HepG2 (cell line): ENCODE measurements around the gene ITCH. TPM values are rescaled to one million over a fixed set of nuclear protein-coding genes. Genes with fewer than 3 reads are reported as not detected.
A peak's percentile ranks its signal among the peaks of the same experiment; 100 is the strongest.

ENCODE experiments used
- ATF1 ChIP-seq: IDR thresholded peaks from 2 replicates; pipeline ENCODE4 v1.6.1; 2016; ENCODE audit warnings: mild to moderate bottlenecking, control low read depth
- KDM6A ChIP-seq: IDR thresholded peaks from 2 replicates; pipeline ENCODE4 v1.6.1; 2016; ENCODE audit warnings: low read depth
- KLF15 ChIP-seq: sonication (generic); formaldehyde crosslinking; IDR thresholded peaks from 2 replicates; pipeline ENCODE4 v1.8.1; 2023; ENCODE audit warnings: borderline replicate concordance, mild to moderate bottlenecking, inconsistent platforms, missing genetic modification reagents, mixed read lengths
- NFYB ChIP-seq: sonication (generic); formaldehyde crosslinking; IDR thresholded peaks from 2 replicates; pipeline ENCODE4 v1.4.0; 2020; ENCODE audit warnings: missing genetic modification reagents
- RXRB ChIP-seq: IDR thresholded peaks from 2 replicates; pipeline ENCODE4 v1.6.1; 2016; ENCODE audit warnings: borderline replicate concordance, missing genetic modification reagents, missing compliant biosample characterization
- STAT5B ChIP-seq: sonication (generic); formaldehyde crosslinking; IDR thresholded peaks from 2 replicates; pipeline ENCODE4 v1.4.0; 2020; ENCODE audit warnings: missing genetic modification reagents
- ZBTB7A ChIP-seq: sonication (generic); formaldehyde crosslinking; IDR thresholded peaks from 2 replicates; pipeline ENCODE4 v1.8.0; 2022; ENCODE audit warnings: mild to moderate bottlenecking, missing genetic modification reagents
- ZNF205 ChIP-seq: IDR thresholded peaks from 2 replicates; pipeline ENCODE4 v1.6.1; 2018; ENCODE audit warnings: missing biosample characterization, missing genetic modification reagents
- ZNF235 ChIP-seq: sonication (generic); formaldehyde crosslinking; IDR thresholded peaks from 2 replicates; pipeline ENCODE4 v1.8.1; 2023; ENCODE audit warnings: mild to moderate bottlenecking, missing genetic modification reagents, borderline replicate concordance
- ZNF260 ChIP-seq: sonication (generic); formaldehyde crosslinking; IDR thresholded peaks from 2 replicates; pipeline ENCODE4 v1.4.0; 2020; ENCODE audit warnings: missing genetic modification reagents, low read depth, mild to moderate bottlenecking, borderline replicate concordance
- ZNF296 ChIP-seq: sonication (generic); formaldehyde crosslinking; conservative IDR thresholded peaks from 2 replicates; pipeline ENCODE4 v1.5.0; 2020; ENCODE audit warnings: mild to moderate bottlenecking, missing genetic modification reagents
- ZNF510 ChIP-seq: sonication (generic); formaldehyde crosslinking; IDR thresholded peaks from 2 replicates; pipeline ENCODE4 v1.4.0; 2020; ENCODE audit warnings: low read depth, mild to moderate bottlenecking, missing genetic modification reagents
- ZNF644 ChIP-seq: IDR thresholded peaks from 2 replicates; pipeline ENCODE4 v1.6.1; 2016; ENCODE audit warnings: low read depth
- ZNF678 ChIP-seq: sonication (generic); formaldehyde crosslinking; IDR thresholded peaks from 2 replicates; pipeline ENCODE4 v1.4.0; 2020; ENCODE audit warnings: mild to moderate bottlenecking, missing genetic modification reagents
- polyA plus RNA-seq, 8 experiments: library from polyadenylated mRNA; depleted of rRNA in 3 of 8; stranded (reverse) in 7 of 8; unstranded in 1 of 8; fragments of >200 nt; fragmentation: Illumina TruSeq in 4 of 8; extraction: Trizol in 4 of 8; gene quantifications; 2 replicates each; pipeline versions ENCODE4 v1.2.1 to v1.2.3, GENCODE V29; 2011 to 2016; ENCODE audit warnings: low read depth in 4 of 8, missing spikeins in 1 of 8, mixed read lengths in 1 of 8; ENCODE audit not compliant: insufficient read depth in 1 of 8
- total RNA-seq, 5 experiments: library from RNA; depleted of rRNA; stranded (reverse); fragments of >200 nt; fragmentation: Illumina TruSeq; extraction: Trizol; gene quantifications; 2 replicates each; pipeline ENCODE4 v1.2.3, GENCODE V29; 2016; ENCODE audit warnings: low read depth in 1 of 5
- TF ChIP-seq, protein P1 (sequence below): sonication (generic); formaldehyde crosslinking; IDR thresholded peaks from 2 replicates; pipeline ENCODE4 v1.4.0; 2020; ENCODE audit warnings: missing genetic modification reagents
- TF ChIP-seq, protein P2 (sequence below): sonication (generic); formaldehyde crosslinking; IDR thresholded peaks from 2 replicates; pipeline ENCODE4 v1.5.1; 2020; ENCODE audit warnings: mild to moderate bottlenecking, missing genetic modification reagents, moderate library complexity
- TF ChIP-seq, protein P3 (sequence below): sonication (generic); formaldehyde crosslinking; IDR thresholded peaks from 2 replicates; pipeline ENCODE4 v1.5.1; 2020; ENCODE audit warnings: missing genetic modification reagents, mild to moderate bottlenecking, borderline replicate concordance
- TF ChIP-seq, protein P4 (sequence below): sonication (generic); formaldehyde crosslinking; conservative IDR thresholded peaks from 2 replicates; pipeline ENCODE4 v1.4.0; 2020; ENCODE audit warnings: mild to moderate bottlenecking, missing genetic modification reagents, moderate library complexity

Gene ITCH
- total and polyA plus RNA-seq, 2 of the 13 experiments (the other 11 are each of a cell fraction or from before 2014, with no cell fraction given): 20.5 to 112 TPM

GRCh38 chr20:34363465-34364222 lies 571 bp downstream of the ITCH start (continued):
- TF ChIP-seq, protein P1, sequence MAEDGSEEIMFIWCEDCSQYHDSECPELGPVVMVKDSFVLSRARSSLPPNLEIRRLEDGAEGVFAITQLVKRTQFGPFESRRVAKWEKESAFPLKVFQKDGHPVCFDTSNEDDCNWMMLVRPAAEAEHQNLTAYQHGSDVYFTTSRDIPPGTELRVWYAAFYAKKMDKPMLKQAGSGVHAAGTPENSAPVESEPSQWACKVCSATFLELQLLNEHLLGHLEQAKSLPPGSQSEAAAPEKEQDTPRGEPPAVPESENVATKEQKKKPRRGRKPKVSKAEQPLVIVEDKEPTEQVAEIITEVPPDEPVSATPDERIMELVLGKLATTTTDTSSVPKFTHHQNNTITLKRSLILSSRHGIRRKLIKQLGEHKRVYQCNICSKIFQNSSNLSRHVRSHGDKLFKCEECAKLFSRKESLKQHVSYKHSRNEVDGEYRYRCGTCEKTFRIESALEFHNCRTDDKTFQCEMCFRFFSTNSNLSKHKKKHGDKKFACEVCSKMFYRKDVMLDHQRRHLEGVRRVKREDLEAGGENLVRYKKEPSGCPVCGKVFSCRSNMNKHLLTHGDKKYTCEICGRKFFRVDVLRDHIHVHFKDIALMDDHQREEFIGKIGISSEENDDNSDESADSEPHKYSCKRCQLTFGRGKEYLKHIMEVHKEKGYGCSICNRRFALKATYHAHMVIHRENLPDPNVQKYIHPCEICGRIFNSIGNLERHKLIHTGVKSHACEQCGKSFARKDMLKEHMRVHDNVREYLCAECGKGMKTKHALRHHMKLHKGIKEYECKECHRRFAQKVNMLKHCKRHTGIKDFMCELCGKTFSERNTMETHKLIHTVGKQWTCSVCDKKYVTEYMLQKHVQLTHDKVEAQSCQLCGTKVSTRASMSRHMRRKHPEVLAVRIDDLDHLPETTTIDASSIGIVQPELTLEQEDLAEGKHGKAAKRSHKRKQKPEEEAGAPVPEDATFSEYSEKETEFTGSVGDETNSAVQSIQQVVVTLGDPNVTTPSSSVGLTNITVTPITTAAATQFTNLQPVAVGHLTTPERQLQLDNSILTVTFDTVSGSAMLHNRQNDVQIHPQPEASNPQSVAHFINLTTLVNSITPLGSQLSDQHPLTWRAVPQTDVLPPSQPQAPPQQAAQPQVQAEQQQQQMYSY: no peak
- peak; percentile 4; the same call in 1 of the 2 replicates for TF ChIP-seq RXRB (CRISPR knock-in tag)
- no peak; the same call in 1 of the 2 replicates for TF ChIP-seq ZNF678 (CRISPR knock-in tag)
- TF ChIP-seq ZNF296 (CRISPR knock-in tag): 0 out of 2 replicates have a peak, but pooled peaks have one; percentile 53
- TF ChIP-seq, protein P2, sequence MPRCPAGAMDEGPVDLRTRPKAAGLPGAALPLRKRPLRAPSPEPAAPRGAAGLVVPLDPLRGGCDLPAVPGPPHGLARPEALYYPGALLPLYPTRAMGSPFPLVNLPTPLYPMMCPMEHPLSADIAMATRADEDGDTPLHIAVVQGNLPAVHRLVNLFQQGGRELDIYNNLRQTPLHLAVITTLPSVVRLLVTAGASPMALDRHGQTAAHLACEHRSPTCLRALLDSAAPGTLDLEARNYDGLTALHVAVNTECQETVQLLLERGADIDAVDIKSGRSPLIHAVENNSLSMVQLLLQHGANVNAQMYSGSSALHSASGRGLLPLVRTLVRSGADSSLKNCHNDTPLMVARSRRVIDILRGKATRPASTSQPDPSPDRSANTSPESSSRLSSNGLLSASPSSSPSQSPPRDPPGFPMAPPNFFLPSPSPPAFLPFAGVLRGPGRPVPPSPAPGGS (CRISPR knock-in tag): no peak
- no peak for TF ChIP-seq ZNF644 (CRISPR knock-in tag)
- TF ChIP-seq ZNF260 (CRISPR knock-in tag): no peak
- no peak for TF ChIP-seq KDM6A (CRISPR knock-in tag)
- peak; percentile 70 for TF ChIP-seq ATF1 (CRISPR knock-in tag)
- no peak; the same call in 1 of the 2 replicates for TF ChIP-seq ZNF205 (CRISPR knock-in tag)
- TF ChIP-seq STAT5B (CRISPR knock-in tag): no peak
- no peak for TF ChIP-seq ZNF235
- TF ChIP-seq, protein P3, sequence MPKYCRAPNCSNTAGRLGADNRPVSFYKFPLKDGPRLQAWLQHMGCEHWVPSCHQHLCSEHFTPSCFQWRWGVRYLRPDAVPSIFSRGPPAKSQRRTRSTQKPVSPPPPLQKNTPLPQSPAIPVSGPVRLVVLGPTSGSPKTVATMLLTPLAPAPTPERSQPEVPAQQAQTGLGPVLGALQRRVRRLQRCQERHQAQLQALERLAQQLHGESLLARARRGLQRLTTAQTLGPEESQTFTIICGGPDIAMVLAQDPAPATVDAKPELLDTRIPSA: no peak; the same call in 1 of the 2 replicates
- TF ChIP-seq ZBTB7A (CRISPR knock-in tag): peak; percentile 72; the same call in 1 of the 2 replicates
- peak; percentile 24; the same call in 1 of the 2 replicates for TF ChIP-seq KLF15 (CRISPR knock-in tag)
- TF ChIP-seq, protein P4, sequence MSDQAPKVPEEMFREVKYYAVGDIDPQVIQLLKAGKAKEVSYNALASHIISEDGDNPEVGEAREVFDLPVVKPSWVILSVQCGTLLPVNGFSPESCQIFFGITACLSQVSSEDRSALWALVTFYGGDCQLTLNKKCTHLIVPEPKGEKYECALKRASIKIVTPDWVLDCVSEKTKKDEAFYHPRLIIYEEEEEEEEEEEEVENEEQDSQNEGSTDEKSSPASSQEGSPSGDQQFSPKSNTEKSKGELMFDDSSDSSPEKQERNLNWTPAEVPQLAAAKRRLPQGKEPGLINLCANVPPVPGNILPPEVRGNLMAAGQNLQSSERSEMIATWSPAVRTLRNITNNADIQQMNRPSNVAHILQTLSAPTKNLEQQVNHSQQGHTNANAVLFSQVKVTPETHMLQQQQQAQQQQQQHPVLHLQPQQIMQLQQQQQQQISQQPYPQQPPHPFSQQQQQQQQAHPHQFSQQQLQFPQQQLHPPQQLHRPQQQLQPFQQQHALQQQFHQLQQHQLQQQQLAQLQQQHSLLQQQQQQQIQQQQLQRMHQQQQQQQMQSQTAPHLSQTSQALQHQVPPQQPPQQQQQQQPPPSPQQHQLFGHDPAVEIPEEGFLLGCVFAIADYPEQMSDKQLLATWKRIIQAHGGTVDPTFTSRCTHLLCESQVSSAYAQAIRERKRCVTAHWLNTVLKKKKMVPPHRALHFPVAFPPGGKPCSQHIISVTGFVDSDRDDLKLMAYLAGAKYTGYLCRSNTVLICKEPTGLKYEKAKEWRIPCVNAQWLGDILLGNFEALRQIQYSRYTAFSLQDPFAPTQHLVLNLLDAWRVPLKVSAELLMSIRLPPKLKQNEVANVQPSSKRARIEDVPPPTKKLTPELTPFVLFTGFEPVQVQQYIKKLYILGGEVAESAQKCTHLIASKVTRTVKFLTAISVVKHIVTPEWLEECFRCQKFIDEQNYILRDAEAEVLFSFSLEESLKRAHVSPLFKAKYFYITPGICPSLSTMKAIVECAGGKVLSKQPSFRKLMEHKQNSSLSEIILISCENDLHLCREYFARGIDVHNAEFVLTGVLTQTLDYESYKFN (CRISPR knock-in tag): no peak
- TF ChIP-seq ZNF510 (CRISPR knock-in tag): peak; percentile 67; the same call in 1 of the 2 replicates
- no peak for TF ChIP-seq NFYB (CRISPR knock-in tag)
